Measurements from ENCODE around the gene RAB41. TPM values are rescaled to one million over a fixed set of nuclear protein-coding genes. Genes with fewer than 3 reads are reported as not detected.
"Not testable (repeated sequence)": the region's sequence is repeated elsewhere in the genome, so short reads cannot be mapped to it uniquely, and the experiment has no call there.

The RAB41 gene
- total and polyA plus RNA-seq, 2 of the 13 experiments (the other 11 are each of a cell fraction or from before 2014, with no cell fraction given) = not detected

DNA sequence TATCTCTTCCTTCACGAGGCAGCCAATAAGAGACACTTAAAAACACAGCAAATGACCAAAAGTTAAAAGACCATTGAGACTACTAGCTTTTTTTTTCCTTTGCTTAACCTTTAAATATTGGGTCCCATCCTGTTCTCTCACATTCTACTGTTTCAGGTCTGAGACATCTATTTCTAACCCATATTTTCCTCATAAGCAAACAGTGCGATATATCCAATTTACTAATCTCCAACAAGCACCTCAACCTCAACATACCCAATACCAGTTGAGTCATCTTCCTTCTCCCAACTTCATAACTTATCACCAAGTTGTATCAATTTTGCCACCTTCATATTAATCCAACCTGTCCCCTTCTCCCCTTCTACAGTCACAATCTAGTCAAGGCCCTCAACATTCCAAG lies 40.5 kb upstream of the RAB41 start:
- DNase-seq (ENCODE audit: low spot score) = no peak
- Histone ChIP-seq H3K27ac (ENCODE audit: extremely low read length, insufficient read depth, low read length) (no peak overlapping the region), H3K36me3 (replicated peaks in 1 of 2; ENCODE audit: control insufficient read depth in 1 of 2, insufficient read depth in 2 of 2, low read length in 2 of 2) (no peaks in the 10 kb centered on the region), H3K27me3 (ENCODE audit: control insufficient read depth in 1 of 2, insufficient read depth in 2 of 2, low read length in 2 of 2) (no peaks in the 10 kb centered on the region), H3K79me2 (ENCODE audit: insufficient read depth, low read length) (no peaks in the 10 kb centered on the region), H2AFZ (ENCODE audit: low read length) (no peak overlapping the region), H3K4me2 (ENCODE audit: low read depth, low read length) (no peak overlapping the region), H3K4me3 (replicated peaks in 1 of 3; ENCODE audit: insufficient read depth in 1 of 3, low read depth in 2 of 3, low read length in 3 of 3) (no peak overlapping the region), H3K9me3 (ENCODE audit: low read length) (no peaks in the 10 kb centered on the region), H3K4me1 (ENCODE audit: insufficient read depth, low read length) (no peaks in the 10 kb centered on the region), H4K20me1 (ENCODE audit: insufficient read depth, low read length) (no peaks in the 10 kb centered on the region), H3K9ac (ENCODE audit: insufficient read depth, low read depth, low read length) (no peak overlapping the region)
- 54% methylated on average over 2 of the region's 2 CpGs for WGBS (ENCODE audit: low lambda C conversion rate)
- intact Hi-C loops (cut with micrococcal nuclease; ENCODE audit: unreplicated experiment) (no loop called here), in situ Hi-C loops (cut with HindIII; ENCODE audit: extremely low pct_ligation_motif_present, low pct_unique_long_range_greater_than_20kb) (no loop called here)
- POLR2A ChIA-PET = no interaction called here
- TF ChIP-seq KMT2B (CRISPR knock-in tag; IDR thresholded peaks at IDR 0.05) (no peak), RFX3 (CRISPR knock-in tag; IDR thresholded peaks at IDR 0.05) (no peak), SAP130 (CRISPR knock-in tag; IDR thresholded peaks at IDR 0.05; ENCODE audit: low read depth) (no peak), ZBTB38 (CRISPR knock-in tag; IDR thresholded peaks at IDR 0.05) (no peak), FOXP1 (IDR thresholded peaks at IDR 0.05) (no peak), FOXP1 (CRISPR knock-in tag; IDR thresholded peaks at IDR 0.05) (no peak), ZNF552 (CRISPR knock-in tag; IDR thresholded peaks at IDR 0.05; ENCODE audit: borderline replicate concordance) (no peak)
- TF ChIP-seq, protein P1, sequence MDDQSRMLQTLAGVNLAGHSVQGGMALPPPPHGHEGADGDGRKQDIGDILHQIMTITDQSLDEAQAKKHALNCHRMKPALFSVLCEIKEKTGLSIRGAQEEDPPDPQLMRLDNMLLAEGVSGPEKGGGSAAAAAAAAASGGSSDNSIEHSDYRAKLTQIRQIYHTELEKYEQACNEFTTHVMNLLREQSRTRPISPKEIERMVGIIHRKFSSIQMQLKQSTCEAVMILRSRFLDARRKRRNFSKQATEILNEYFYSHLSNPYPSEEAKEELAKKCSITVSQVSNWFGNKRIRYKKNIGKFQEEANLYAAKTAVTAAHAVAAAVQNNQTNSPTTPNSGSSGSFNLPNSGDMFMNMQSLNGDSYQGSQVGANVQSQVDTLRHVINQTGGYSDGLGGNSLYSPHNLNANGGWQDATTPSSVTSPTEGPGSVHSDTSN (CRISPR knock-in tag; IDR thresholded peaks at IDR 0.05; ENCODE audit: borderline replicate concordance) = no peak
- CTCF ChIA-PET (ENCODE audit: low intra/inter-chr PET ratio, low total read pairs) = no interaction called here
- BruUV-seq (replicated peaks) = no TSS peak
- FAIRE-seq = no peak
- ATAC-seq = no peak

DNA sequence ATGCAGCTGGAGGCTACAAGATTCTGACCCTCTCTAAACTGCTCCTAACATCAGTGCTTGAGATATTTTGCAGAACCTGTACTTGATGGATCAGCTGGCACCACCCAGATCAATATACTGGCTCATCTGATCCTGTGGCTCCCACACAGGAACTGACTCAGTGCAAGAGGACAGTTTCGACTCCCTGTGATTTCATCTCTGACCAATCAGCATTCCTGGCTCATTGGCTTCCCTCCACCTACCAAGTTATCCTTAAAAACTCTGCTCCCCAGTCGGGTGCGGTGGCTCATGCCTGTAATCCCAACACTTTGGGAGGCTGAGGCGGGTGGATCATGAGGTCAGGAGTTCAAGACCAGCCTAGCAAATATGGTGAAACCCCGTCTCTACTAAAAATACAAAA lies 38.4 kb upstream of the RAB41 start:
- H3K79me2 ChIP-seq (ENCODE audit: insufficient read depth, low read length); intact Hi-C loops (cut with micrococcal nuclease; ENCODE audit: unreplicated experiment); H3K9me3 ChIP-seq (ENCODE audit: low read length); H3K4me1 ChIP-seq (ENCODE audit: insufficient read depth, low read length); ATAC-seq; in situ Hi-C loops (cut with HindIII; ENCODE audit: extremely low pct_ligation_motif_present, low pct_unique_long_range_greater_than_20kb); DNase-seq (ENCODE audit: low spot score); H3K27ac ChIP-seq (ENCODE audit: extremely low read length, insufficient read depth, low read length); BruUV-seq (replicated peaks); H2AFZ ChIP-seq (ENCODE audit: low read length); H3K4me3 ChIP-seq (replicated peaks in 1 of 3; ENCODE audit: insufficient read depth in 1 of 3, low read depth in 2 of 3, low read length in 3 of 3); H4K20me1 ChIP-seq (ENCODE audit: insufficient read depth, low read length); FAIRE-seq; CTCF ChIA-PET (ENCODE audit: low intra/inter-chr PET ratio, low total read pairs); H3K4me2 ChIP-seq (ENCODE audit: low read depth, low read length); H3K9ac ChIP-seq (ENCODE audit: insufficient read depth, low read depth, low read length); H3K36me3 ChIP-seq (replicated peaks in 1 of 2; ENCODE audit: control insufficient read depth in 1 of 2, insufficient read depth in 2 of 2, low read length in 2 of 2); POLR2A ChIA-PET; H3K27me3 ChIP-seq (ENCODE audit: control insufficient read depth in 1 of 2, insufficient read depth in 2 of 2, low read length in 2 of 2): not testable (repeated sequence)
- WGBS (ENCODE audit: low lambda C conversion rate) = 44% methylated on average over 5 of the region's 5 CpGs
